ENCODE data around the gene GABBR2. TPM values are rescaled to one million over a fixed set of nuclear protein-coding genes. Genes with fewer than 3 reads are reported as not detected.
A peak's percentile ranks its signal among the peaks of the same experiment; 100 is the strongest.

GABBR2 gene
- total and polyA plus RNA-seq, 9 of the 15 experiments (the other 6 are each of a cell fraction or from before 2014, with no cell fraction given), result 0.15 to 1.9 (median 0.32) TPM

- TF ChIP-seq, protein P1, sequence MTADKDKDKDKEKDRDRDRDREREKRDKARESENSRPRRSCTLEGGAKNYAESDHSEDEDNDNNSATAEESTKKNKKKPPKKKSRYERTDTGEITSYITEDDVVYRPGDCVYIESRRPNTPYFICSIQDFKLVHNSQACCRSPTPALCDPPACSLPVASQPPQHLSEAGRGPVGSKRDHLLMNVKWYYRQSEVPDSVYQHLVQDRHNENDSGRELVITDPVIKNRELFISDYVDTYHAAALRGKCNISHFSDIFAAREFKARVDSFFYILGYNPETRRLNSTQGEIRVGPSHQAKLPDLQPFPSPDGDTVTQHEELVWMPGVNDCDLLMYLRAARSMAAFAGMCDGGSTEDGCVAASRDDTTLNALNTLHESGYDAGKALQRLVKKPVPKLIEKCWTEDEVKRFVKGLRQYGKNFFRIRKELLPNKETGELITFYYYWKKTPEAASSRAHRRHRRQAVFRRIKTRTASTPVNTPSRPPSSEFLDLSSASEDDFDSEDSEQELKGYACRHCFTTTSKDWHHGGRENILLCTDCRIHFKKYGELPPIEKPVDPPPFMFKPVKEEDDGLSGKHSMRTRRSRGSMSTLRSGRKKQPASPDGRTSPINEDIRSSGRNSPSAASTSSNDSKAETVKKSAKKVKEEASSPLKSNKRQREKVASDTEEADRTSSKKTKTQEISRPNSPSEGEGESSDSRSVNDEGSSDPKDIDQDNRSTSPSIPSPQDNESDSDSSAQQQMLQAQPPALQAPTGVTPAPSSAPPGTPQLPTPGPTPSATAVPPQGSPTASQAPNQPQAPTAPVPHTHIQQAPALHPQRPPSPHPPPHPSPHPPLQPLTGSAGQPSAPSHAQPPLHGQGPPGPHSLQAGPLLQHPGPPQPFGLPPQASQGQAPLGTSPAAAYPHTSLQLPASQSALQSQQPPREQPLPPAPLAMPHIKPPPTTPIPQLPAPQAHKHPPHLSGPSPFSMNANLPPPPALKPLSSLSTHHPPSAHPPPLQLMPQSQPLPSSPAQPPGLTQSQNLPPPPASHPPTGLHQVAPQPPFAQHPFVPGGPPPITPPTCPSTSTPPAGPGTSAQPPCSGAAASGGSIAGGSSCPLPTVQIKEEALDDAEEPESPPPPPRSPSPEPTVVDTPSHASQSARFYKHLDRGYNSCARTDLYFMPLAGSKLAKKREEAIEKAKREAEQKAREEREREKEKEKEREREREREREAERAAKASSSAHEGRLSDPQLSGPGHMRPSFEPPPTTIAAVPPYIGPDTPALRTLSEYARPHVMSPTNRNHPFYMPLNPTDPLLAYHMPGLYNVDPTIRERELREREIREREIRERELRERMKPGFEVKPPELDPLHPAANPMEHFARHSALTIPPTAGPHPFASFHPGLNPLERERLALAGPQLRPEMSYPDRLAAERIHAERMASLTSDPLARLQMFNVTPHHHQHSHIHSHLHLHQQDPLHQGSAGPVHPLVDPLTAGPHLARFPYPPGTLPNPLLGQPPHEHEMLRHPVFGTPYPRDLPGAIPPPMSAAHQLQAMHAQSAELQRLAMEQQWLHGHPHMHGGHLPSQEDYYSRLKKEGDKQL (CRISPR knock-in tag; IDR thresholded peaks at IDR 0.05; ENCODE audit: borderline replicate concordance), result 0 out of 2 replicates have a peak, but pooled peaks have one; percentile 39
- peak; percentile 77 for TF ChIP-seq SMARCE1 (IDR thresholded peaks at IDR 0.05)
- TF ChIP-seq BACH1 (tag; IDR thresholded peaks at IDR 0.05), result peak; percentile 73
- no peak for TF ChIP-seq SUPT5H (IDR thresholded peaks at IDR 0.05)
- TF ChIP-seq KDM4B (IDR thresholded peaks at IDR 0.05; ENCODE audit: borderline replicate concordance in 2 of 2, low read depth in 1 of 2), result no peak
- TF ChIP-seq MAZ (CRISPR knock-in tag; conservative IDR thresholded peaks at IDR 0.05 in 1 of 2, IDR thresholded peaks at IDR 0.05 in 1 of 2), result peak in 1 of 2 experiments; percentile 24; a peak in 1 of 4 replicates
- TF ChIP-seq, protein P2, sequence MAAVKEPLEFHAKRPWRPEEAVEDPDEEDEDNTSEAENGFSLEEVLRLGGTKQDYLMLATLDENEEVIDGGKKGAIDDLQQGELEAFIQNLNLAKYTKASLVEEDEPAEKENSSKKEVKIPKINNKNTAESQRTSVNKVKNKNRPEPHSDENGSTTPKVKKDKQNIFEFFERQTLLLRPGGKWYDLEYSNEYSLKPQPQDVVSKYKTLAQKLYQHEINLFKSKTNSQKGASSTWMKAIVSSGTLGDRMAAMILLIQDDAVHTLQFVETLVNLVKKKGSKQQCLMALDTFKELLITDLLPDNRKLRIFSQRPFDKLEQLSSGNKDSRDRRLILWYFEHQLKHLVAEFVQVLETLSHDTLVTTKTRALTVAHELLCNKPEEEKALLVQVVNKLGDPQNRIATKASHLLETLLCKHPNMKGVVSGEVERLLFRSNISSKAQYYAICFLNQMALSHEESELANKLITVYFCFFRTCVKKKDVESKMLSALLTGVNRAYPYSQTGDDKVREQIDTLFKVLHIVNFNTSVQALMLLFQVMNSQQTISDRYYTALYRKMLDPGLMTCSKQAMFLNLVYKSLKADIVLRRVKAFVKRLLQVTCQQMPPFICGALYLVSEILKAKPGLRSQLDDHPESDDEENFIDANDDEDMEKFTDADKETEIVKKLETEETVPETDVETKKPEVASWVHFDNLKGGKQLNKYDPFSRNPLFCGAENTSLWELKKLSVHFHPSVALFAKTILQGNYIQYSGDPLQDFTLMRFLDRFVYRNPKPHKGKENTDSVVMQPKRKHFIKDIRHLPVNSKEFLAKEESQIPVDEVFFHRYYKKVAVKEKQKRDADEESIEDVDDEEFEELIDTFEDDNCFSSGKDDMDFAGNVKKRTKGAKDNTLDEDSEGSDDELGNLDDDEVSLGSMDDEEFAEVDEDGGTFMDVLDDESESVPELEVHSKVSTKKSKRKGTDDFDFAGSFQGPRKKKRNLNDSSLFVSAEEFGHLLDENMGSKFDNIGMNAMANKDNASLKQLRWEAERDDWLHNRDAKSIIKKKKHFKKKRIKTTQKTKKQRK (IDR thresholded peaks at IDR 0.05; ENCODE audit: borderline replicate concordance, low read depth, low read length), result no peak
- no peak for TF ChIP-seq ZFPM2 (CRISPR knock-in tag; IDR thresholded peaks at IDR 0.05)
- no peak for TF ChIP-seq ELF4 (CRISPR knock-in tag; IDR thresholded peaks at IDR 0.05)
- TF ChIP-seq NFRKB (IDR thresholded peaks at IDR 0.05; ENCODE audit: low read depth), result peak; percentile 70; the same call in 1 of the 2 replicates
- TF ChIP-seq ZNF24 (IDR thresholded peaks at IDR 0.05), result peak; percentile 67
- no peak for TF ChIP-seq PHF21A (IDR thresholded peaks at IDR 0.05; ENCODE audit: borderline replicate concordance, low read depth)
- peak; percentile 25; the same call in 1 of the 2 replicates for TF ChIP-seq RBFOX2 (IDR thresholded peaks at IDR 0.05; ENCODE audit: low read depth, low read length)
- no peak for TF ChIP-seq BCL6 (CRISPR knock-in tag; IDR thresholded peaks at IDR 0.05)
- TF ChIP-seq CREM (IDR thresholded peaks at IDR 0.05; ENCODE audit: low read depth), result peak; percentile 60; the same call in 1 of the 2 replicates
- TF ChIP-seq, protein P3, sequence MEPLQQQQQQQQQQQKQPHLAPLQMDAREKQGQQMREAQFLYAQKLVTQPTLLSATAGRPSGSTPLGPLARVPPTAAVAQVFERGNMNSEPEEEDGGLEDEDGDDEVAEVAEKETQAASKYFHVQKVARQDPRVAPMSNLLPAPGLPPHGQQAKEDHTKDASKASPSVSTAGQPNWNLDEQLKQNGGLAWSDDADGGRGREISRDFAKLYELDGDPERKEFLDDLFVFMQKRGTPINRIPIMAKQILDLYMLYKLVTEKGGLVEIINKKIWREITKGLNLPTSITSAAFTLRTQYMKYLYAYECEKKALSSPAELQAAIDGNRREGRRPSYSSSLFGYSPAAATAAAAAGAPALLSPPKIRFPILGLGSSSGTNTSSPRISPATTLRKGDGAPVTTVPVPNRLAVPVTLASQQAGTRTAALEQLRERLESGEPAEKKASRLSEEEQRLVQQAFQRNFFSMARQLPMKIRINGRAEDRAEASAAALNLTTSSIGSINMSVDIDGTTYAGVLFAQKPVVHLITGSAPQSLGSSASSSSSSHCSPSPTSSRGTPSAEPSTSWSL (CRISPR knock-in tag; IDR thresholded peaks at IDR 0.05; ENCODE audit: borderline replicate concordance), result no peak
- TF ChIP-seq NCOA1 (IDR thresholded peaks at IDR 0.05; ENCODE audit: low read depth), result peak; percentile 88
- TF ChIP-seq TRIM28 (IDR thresholded peaks at IDR 0.05), result no peak
These were observed 367.3 kb downstream of the GABBR2 start (continued) for GRCh38 chr9:98341157-98342097.

All from K562 (cell line).